SU-DHL-6 (cell line): Measurements from ENCODE around the gene FAM184A.

Source experiments
- CTCF ChIP-seq: fragments of 200-600 bp; sonication (generic); IDR thresholded peaks from one replicate; pipeline ENCODE4 v1.5.1; 2017; ENCODE audit warnings: antibody characterized with exemption, mild to moderate bottlenecking, low read length, moderate library complexity; ENCODE audit not compliant: insufficient read depth, poor library complexity, severe bottlenecking
- EZH2phosphoT487 ChIP-seq: fragments of 200-600 bp; sonication (generic), shearing (Covaris generic); conservative IDR thresholded peaks from 2 replicates; pipeline ENCODE4 v1.6.1; 2018; ENCODE audit warnings: mild to moderate bottlenecking, antibody characterized with exemption, low read length, moderate library complexity, mixed read lengths

- no peak for TF ChIP-seq CTCF
- TF ChIP-seq EZH2phosphoT487, result no peak
Observed at GRCh38 chr6:118953391-118953790, 125.1 kb downstream of the FAM184A start.
